HG03045 (cell line): ENCODE results near the gene INPP5A.
"Not testable (repeated sequence)": the region's sequence is repeated elsewhere in the genome, so short reads cannot be mapped to it uniquely, and the experiment has no call there.

Experiments
- ATAC-seq: cut with Tn5 transposase; IDR thresholded peaks from one replicate; pipeline ENCODE4 v1.9.1; 2021; ENCODE audit warnings: mild to moderate bottlenecking, moderate library complexity; ENCODE audit not compliant: unreplicated experiment

INPP5A gene

GRCh38 chr10:132671228-132672154 lies 133.9 kb downstream of the INPP5A start:
- no peak for ATAC-seq

GRCh38 chr10:132673746-132674145 lies 136.2 kb downstream of the INPP5A start:
- not testable (repeated sequence) for ATAC-seq

GRCh38 chr10:132674311-132674710 lies 136.7 kb downstream of the INPP5A start:
- ATAC-seq = no peak

GRCh38 chr10:132675031-132675740 lies 137.6 kb downstream of the INPP5A start:
- no peak for ATAC-seq

GRCh38 chr10:132676193-132676891 lies 138.8 kb downstream of the INPP5A start:
- ATAC-seq = no peak

GRCh38 chr10:132677096-132677472 lies 139.5 kb downstream of the INPP5A start:
- no peak for ATAC-seq

- ATAC-seq = no peak
Measured at GRCh38 chr10:132677473-132678227, 140.1 kb downstream of the INPP5A start.

GRCh38 chr10:132678436-132679216 lies 141.0 kb downstream of the INPP5A start:
- ATAC-seq = no peak

GRCh38 chr10:132679217-132679595 lies 141.6 kb downstream of the INPP5A start:
- ATAC-seq = no peak

GRCh38 chr10:132679640-132680039 lies 142.1 kb downstream of the INPP5A start:
- ATAC-seq = no peak

GRCh38 chr10:132680741-132681140 lies 143.2 kb downstream of the INPP5A start:
- not testable (repeated sequence) for ATAC-seq

GRCh38 chr10:132681858-132682755 lies 144.5 kb downstream of the INPP5A start:
- ATAC-seq = no peak

GRCh38 chr10:132684164-132684891 lies 146.7 kb downstream of the INPP5A start:
- no peak for ATAC-seq

- ATAC-seq = no peak
Measured at GRCh38 chr10:132685101-132685891, 147.7 kb downstream of the INPP5A start.

GRCh38 chr10:132685921-132686680 lies 148.5 kb downstream of the INPP5A start:
- no peak for ATAC-seq

- ATAC-seq = no peak
Measured at GRCh38 chr10:132687181-132687892, 149.8 kb downstream of the INPP5A start.
